K562 (cell line): ENCODE results near the gene ATP5F1D. TPM values are rescaled to one million over a fixed set of nuclear protein-coding genes. Genes with fewer than 3 reads are reported as not detected.
A peak's percentile ranks its signal among the peaks of the same experiment; 100 is the strongest.

Experiments used
- BRD4 ChIP-seq: fragments of 200-600 bp; sonication (generic); IDR thresholded peaks from 2 replicates; pipeline ENCODE4 v1.6.1; 2017; ENCODE audit warnings: inconsistent platforms
- CTBP1 ChIP-seq: fragments of 450-650 bp; IDR thresholded peaks from 2 replicates; pipeline ENCODE4 v1.6.1; 2016; ENCODE audit warnings: borderline replicate concordance
- DEAF1 ChIP-seq: fragments of 450-650 bp; formaldehyde crosslinking; IDR thresholded peaks from 2 replicates; pipeline ENCODE4 v1.4.0; 2020; ENCODE audit warnings: mild to moderate bottlenecking, moderate library complexity
- E2F1 ChIP-seq: sonication (generic); formaldehyde crosslinking; IDR thresholded peaks from 2 replicates; pipeline ENCODE4 v1.8.1; 2023; ENCODE audit warnings: mild to moderate bottlenecking, missing genetic modification reagents, moderate library complexity
- FUS ChIP-seq: fragments of 200-400 bp; formaldehyde crosslinking; optimal IDR thresholded peaks from 2 replicates; pipeline ENCODE3; 2017; ENCODE audit warnings: low read depth, low read length
- GATAD2A ChIP-seq: fragments of 450-650 bp; IDR thresholded peaks from 2 replicates; pipeline ENCODE4 v1.6.1; 2017
- HNRNPL ChIP-seq: fragments of 200-400 bp; formaldehyde crosslinking; IDR thresholded peaks from 2 replicates; pipeline ENCODE4 v1.6.1; 2017; ENCODE audit warnings: low read depth, mild to moderate bottlenecking, low read length
- IRF1 ChIP-seq: sonication (generic); formaldehyde crosslinking; IDR thresholded peaks from 2 replicates; pipeline ENCODE4 v1.8.0; 2022; ENCODE audit warnings: missing genetic modification reagents, mild to moderate bottlenecking, borderline replicate concordance
- KLF6 ChIP-seq: fragments of 250-450 bp; sonication (Bioruptor Pico); IDR thresholded peaks from 2 replicates; pipeline ENCODE4 v1.4.0; 2020; ENCODE audit warnings: mild to moderate bottlenecking, moderate library complexity, borderline replicate concordance
- MYC ChIP-seq, 2 experiments: fragments of 250-450 bp in 1 of 2; sonication (Bioruptor Pico) in 1 of 2; IDR thresholded peaks; 2 replicates each; pipeline versions ENCODE4 v1.5.1 to v1.6.1; 2012 to 2021; ENCODE audit warnings: low read depth in 2 of 2, borderline replicate concordance in 1 of 2, improper control_type of control experiment in 1 of 2, low read length in 1 of 2, mild to moderate bottlenecking in 1 of 2, moderate library complexity in 1 of 2
- NR1H2 ChIP-seq: sonication (generic); formaldehyde crosslinking; IDR thresholded peaks from 2 replicates; pipeline ENCODE4 v1.4.0; 2020; ENCODE audit warnings: mild to moderate bottlenecking, missing genetic modification reagents
- PML ChIP-seq: IDR thresholded peaks from 2 replicates; pipeline ENCODE4 v1.6.1; 2012; ENCODE audit warnings: low read length, inconsistent platforms
- RBFOX2 ChIP-seq: fragments of 200-400 bp; formaldehyde crosslinking; IDR thresholded peaks from 2 replicates; pipeline ENCODE4 v1.6.1; 2017; ENCODE audit warnings: low read depth, mild to moderate bottlenecking, low read length, moderate library complexity
- SMAD4 ChIP-seq: fragments of 250-450 bp; sonication (Bioruptor Pico); conservative IDR thresholded peaks from 2 replicates; pipeline ENCODE4 v1.8.0; 2021; ENCODE audit warnings: inconsistent platforms, mild to moderate bottlenecking, moderate library complexity
- SNRNP70 ChIP-seq: fragments of 200-400 bp; formaldehyde crosslinking; optimal IDR thresholded peaks from 2 replicates; pipeline ENCODE3; 2017; ENCODE audit warnings: low read depth, low read length
- TRIM28 ChIP-seq: fragments of 450-650 bp; IDR thresholded peaks from 2 replicates; pipeline ENCODE4 v1.6.1; 2017
- ZKSCAN1 ChIP-seq: fragments of 150-350 bp; IDR thresholded peaks from 2 replicates; pipeline ENCODE4 v1.6.1; 2016; ENCODE audit warnings: low read depth, low read length
- ZKSCAN8 ChIP-seq: fragments of 200-800 bp; sonication (Bioruptor generic); IDR thresholded peaks from 2 replicates; pipeline ENCODE4 v1.6.1; 2016; ENCODE audit warnings: missing genetic modification characterization, missing compliant biosample characterization
- ZNF785 ChIP-seq: fragments of 250-450 bp; sonication (Bioruptor Pico); IDR thresholded peaks from 2 replicates; pipeline ENCODE4 v1.4.0; 2020; ENCODE audit warnings: mild to moderate bottlenecking
- polyA plus RNA-seq, 8 experiments: library from polyadenylated mRNA; depleted of rRNA in 4 of 8; stranded (reverse) in 5 of 8; unstranded in 3 of 8; fragments of >200 nt; fragmentation: Nextera tagmentation in 2 of 8; fragmentation: Illumina TruSeq in 1 of 8; extraction: Ambion mirVana in 2 of 8; extraction: Trizol in 1 of 8; gene quantifications; 2 replicates each; pipeline versions ENCODE4 v1.2.1 to v1.2.3, GENCODE V29; 2011 to 2014; ENCODE audit warnings: inconsistent platforms in 1 of 8, missing spikeins in 1 of 8
- total RNA-seq, 7 experiments: library from RNA; depleted of rRNA in 6 of 7; stranded (reverse); fragments of >200 nt in 6 of 7; fragmentation: Illumina TruSeq in 2 of 7; extraction: Trizol in 2 of 7; gene quantifications; 2 replicates each; pipeline versions ENCODE4 v1.2.1 to v1.2.3, GENCODE V29; 2011 to 2021; ENCODE audit warnings: low replicate concordance in 1 of 7
- TF ChIP-seq, protein P1 (sequence below): fragments of 450-650 bp; formaldehyde crosslinking; IDR thresholded peaks from 2 replicates; pipeline ENCODE4 v1.4.0; 2020; ENCODE audit warnings: mild to moderate bottlenecking, moderate library complexity
- TF ChIP-seq, protein P2 (sequence below): IDR thresholded peaks from 3 replicates; pipeline ENCODE4 v1.6.1; 2011; ENCODE audit warnings: borderline replicate concordance, mild to moderate bottlenecking; ENCODE audit not compliant: insufficient read length, insufficient read depth
- TF ChIP-seq, protein P3 (sequence below): fragments of 200-800 bp; sonication (Bioruptor generic); IDR thresholded peaks from 2 replicates; pipeline ENCODE4 v1.6.1; 2017; ENCODE audit warnings: missing genetic modification characterization, missing compliant biosample characterization

ATP5F1D gene
- total and polyA plus RNA-seq, 9 of the 15 experiments (the other 6 are each of a cell fraction or from before 2014, with no cell fraction given): 3.9 to 409 (median 36.8) TPM

GRCh38 chr19:1266916-1267476 lies 25.4 kb downstream of the ATP5F1D start (continued):
- TF ChIP-seq, protein P1, sequence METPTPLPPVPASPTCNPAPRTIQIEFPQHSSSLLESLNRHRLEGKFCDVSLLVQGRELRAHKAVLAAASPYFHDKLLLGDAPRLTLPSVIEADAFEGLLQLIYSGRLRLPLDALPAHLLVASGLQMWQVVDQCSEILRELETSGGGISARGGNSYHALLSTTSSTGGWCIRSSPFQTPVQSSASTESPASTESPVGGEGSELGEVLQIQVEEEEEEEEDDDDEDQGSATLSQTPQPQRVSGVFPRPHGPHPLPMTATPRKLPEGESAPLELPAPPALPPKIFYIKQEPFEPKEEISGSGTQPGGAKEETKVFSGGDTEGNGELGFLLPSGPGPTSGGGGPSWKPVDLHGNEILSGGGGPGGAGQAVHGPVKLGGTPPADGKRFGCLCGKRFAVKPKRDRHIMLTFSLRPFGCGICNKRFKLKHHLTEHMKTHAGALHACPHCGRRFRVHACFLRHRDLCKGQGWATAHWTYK (CRISPR knock-in tag): no peak; the same call in 1 of the 2 replicates
- TF ChIP-seq BRD4 (0 out of 2 replicates have a peak, but pooled peaks have one; percentile 56), RBFOX2 (peak; percentile 44), ZNF785 (CRISPR knock-in tag) (no peak), TRIM28 (no peak), NR1H2 (CRISPR knock-in tag) (no peak), SNRNP70 (no peak), CTBP1 (peak; percentile 95), HNRNPL (no peak), GATAD2A (peak; percentile 55; the same call in 1 of the 2 replicates), KLF6 (CRISPR knock-in tag) (no peak), PML (no peak), E2F1 (CRISPR knock-in tag) (no peak), DEAF1 (CRISPR knock-in tag) (peak; percentile 85), ZKSCAN1 (no peak), SMAD4 (CRISPR knock-in tag) (peak; percentile 90), FUS (peak; percentile 64), IRF1 (no peak), MYC (IDR thresholded peaks at IDR 0.05; ENCODE audit: low read depth, low read length) (peak; percentile 79), MYC (CRISPR knock-in tag; IDR thresholded peaks at IDR 0.05; ENCODE audit: borderline replicate concordance, low read depth) (no peak), ZKSCAN8 (CRISPR knock-in tag) (no peak)
- TF ChIP-seq, protein P2, sequence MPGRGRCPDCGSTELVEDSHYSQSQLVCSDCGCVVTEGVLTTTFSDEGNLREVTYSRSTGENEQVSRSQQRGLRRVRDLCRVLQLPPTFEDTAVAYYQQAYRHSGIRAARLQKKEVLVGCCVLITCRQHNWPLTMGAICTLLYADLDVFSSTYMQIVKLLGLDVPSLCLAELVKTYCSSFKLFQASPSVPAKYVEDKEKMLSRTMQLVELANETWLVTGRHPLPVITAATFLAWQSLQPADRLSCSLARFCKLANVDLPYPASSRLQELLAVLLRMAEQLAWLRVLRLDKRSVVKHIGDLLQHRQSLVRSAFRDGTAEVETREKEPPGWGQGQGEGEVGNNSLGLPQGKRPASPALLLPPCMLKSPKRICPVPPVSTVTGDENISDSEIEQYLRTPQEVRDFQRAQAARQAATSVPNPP: no peak
- TF ChIP-seq, protein P3, sequence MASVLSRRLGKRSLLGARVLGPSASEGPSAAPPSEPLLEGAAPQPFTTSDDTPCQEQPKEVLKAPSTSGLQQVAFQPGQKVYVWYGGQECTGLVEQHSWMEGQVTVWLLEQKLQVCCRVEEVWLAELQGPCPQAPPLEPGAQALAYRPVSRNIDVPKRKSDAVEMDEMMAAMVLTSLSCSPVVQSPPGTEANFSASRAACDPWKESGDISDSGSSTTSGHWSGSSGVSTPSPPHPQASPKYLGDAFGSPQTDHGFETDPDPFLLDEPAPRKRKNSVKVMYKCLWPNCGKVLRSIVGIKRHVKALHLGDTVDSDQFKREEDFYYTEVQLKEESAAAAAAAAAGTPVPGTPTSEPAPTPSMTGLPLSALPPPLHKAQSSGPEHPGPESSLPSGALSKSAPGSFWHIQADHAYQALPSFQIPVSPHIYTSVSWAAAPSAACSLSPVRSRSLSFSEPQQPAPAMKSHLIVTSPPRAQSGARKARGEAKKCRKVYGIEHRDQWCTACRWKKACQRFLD (CRISPR knock-in tag): no peak
